Lung (tissue), 4 donors: ENCODE data around the gene HADHB. TPM values are rescaled to one million over a fixed set of nuclear protein-coding genes. Genes with fewer than 3 reads are reported as not detected.

ENCODE experiments used
- polyA plus RNA-seq, 2 donors: library from polyadenylated mRNA; stranded (reverse); fragments of 200-250 nt; gene quantifications; one replicate each; pipeline ENCODE4 v1.2.1, GENCODE V29; 2013
- total RNA-seq, 2 donors: library from RNA; depleted of rRNA in 1 of 2; stranded (reverse); fragments of >200 nt in 1 of 2; gene quantifications; one replicate each; pipeline ENCODE4 v1.2.1, GENCODE V29; 2014 to 2021
- donor health status: Bipolar disorder and iron deficiency.
- donor health status: healthy.
- donor health status: DM: yes; HTN: yes; CAD: no.

The HADHB gene
- total and polyA plus RNA-seq, 4 donors = 63.1 to 140 (median 89.6) TPM

Other genes starting within 250 kb of the HADHB start
- 100 to 1,000 TPM in 1 of 2 donors, 10 to 100 TPM in 1; 86.0 to 149 TPM for gene RAB10, start 210.9 kb upstream of the HADHB start, total RNA-seq
- 10 to 100 TPM; 37.6 to 84.5 TPM for gene RAB10, start 210.9 kb upstream of the HADHB start, polyA plus RNA-seq
- 1 to 10 TPM; 1.2 to 2.8 TPM for gene GAREM2, start 71.9 kb upstream of the HADHB start, total RNA-seq
- 1 to 10 TPM in 1 of 2 donors, under 1 TPM in 1; 0.37 to 1.5 TPM for gene GAREM2, start 71.9 kb upstream of the HADHB start, polyA plus RNA-seq
- gene HADHA, start 307 bp upstream of the HADHB start, total RNA-seq = 100 to 1,000 TPM; 111 to 117 TPM
- 10 to 100 TPM; 35.2 to 77.6 TPM for gene HADHA, start 307 bp upstream of the HADHB start, polyA plus RNA-seq
- 10 to 100 TPM; 27.7 to 36.6 TPM for gene SELENOI, start 101.2 kb downstream of the HADHB start, total RNA-seq
- 1 to 10 TPM; 3.2 to 6.3 TPM for gene SELENOI, start 101.2 kb downstream of the HADHB start, polyA plus RNA-seq
- gene ADGRF3, start 101.8 kb downstream of the HADHB start, total RNA-seq = under 1 TPM; 0.20 to 0.28 TPM
- 1 to 10 TPM in 1 of 2 donors, under 1 TPM in 1; 0.10 to 3.9 TPM for gene ADGRF3, start 101.8 kb downstream of the HADHB start, polyA plus RNA-seq
- 10 to 100 TPM; 12.2 to 18.4 TPM for gene DRC1, start 157.0 kb downstream of the HADHB start, total RNA-seq
- gene DRC1, start 157.0 kb downstream of the HADHB start, polyA plus RNA-seq = 1 to 10 TPM; 2.5 to 5.4 TPM
- gene OTOF, start 233.2 kb downstream of the HADHB start, total RNA-seq = under 1 TPM in 1 of 2 donors, not detected in 1; 0.09 TPM
- gene OTOF, start 233.2 kb downstream of the HADHB start, polyA plus RNA-seq = under 1 TPM; 0.03 to 0.08 TPM